DMS53 treated with DMSO at 0.1 percent for 48 hours (cell line): Measurements from ENCODE around the gene SLC45A3.
"Not testable (repeated sequence)": the region's sequence is repeated elsewhere in the genome, so short reads cannot be mapped to it uniquely, and the experiment has no call there.

Experiments
- DNase-seq: peaks from one replicate; lab custom pipeline; 2025; ENCODE audit not compliant: unreplicated experiment; lab: John Stamatoyannopoulos, UW

The SLC45A3 gene

DNA sequence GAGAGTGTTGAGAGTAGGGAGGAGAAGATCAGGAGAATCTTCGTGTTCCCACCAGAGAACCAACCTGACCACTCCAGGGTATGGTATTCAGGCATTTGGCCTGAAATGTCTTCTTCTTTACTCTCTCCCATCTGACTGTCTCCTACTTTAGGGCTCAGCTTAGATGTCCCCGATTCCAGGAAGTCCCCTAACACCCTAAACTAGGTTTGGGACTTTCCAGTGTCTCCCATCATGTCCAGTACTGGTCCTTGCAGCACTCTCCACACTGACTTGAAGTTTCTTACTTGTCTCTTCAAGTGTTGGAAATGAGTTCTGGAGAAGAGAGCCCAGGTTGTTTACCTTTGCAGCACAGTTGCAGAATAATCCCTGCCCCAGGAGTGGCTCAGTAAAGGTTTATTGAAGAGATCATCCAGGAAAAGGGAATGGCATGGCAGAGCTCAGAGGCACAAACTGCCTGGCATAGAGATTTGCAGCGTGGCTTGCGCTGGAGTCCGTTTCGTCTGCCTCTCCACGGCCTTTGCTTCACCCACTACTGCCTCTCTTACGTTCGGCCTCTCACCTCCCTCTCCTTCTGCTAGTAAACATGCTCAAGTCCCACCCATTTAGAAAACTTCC, 42.3 kb downstream of the SLC45A3 start:
- DNase-seq = no peak

DNA sequence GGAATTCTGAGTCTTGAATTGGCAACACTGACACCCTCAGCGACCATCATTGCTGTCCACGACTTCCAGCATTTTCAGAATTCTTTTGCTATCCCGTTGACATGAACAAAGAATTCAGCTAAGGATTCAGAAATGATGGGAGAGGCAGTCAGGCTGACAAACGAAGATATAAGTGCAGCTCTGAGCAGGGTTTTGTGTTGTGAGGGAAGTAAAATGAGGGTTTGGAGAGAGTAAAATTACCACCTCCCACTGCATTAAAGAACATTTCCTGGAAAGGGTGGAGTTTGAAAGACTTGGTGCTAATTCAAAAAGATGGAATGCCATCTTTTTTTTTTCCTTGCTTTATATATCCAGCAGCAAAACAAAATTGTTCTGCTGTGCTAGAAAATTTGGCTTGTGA, 43.6 kb downstream of the SLC45A3 start:
- DNase-seq = no peak

DNA sequence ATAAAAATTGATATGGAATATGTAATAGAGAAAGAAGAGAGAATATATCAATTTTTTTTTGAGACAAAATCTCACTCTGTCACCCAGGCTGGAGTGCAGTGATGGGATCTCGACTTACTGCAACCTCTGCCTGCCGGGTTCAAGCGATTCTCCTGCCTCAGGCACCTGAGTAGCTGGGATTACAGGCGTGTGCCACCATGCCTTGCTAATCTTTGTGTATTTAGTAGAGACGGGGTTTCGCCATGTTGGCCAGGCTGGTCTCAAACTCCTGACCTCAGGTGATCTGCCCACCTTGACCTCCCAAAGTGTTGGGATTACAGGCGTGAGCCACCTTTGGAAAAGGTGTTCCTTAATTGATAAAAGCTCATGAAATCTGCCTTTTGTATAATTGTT, 44.2 kb downstream of the SLC45A3 start:
- DNase-seq = not testable (repeated sequence)

DNA sequence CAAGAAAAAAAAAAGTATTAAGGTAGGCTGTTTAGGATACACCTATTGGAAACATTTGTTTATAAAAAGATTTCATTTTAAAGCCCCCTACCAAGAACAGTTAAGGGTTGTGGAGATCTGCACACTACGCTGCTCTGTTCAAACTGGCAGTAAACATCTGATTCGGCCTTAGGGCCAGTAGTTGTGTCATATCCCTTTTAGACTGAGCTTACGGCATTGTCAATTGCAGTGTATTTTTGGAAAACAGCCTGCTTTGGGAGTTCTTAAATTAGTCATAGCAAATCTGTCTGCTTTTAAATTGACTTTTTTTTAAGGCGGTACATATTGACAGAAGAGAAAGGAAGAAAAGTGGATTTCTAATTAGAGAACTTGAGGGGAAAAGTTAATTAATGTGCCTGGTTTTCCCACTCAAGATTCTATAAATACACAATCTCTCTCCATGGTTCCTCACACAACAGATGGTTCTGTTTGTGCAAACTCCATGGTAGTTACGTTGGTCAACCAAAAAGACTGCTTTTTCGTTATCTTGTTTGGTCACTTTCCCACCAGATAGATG, 46.8 kb downstream of the SLC45A3 start:
- DNase-seq = no peak

DNA sequence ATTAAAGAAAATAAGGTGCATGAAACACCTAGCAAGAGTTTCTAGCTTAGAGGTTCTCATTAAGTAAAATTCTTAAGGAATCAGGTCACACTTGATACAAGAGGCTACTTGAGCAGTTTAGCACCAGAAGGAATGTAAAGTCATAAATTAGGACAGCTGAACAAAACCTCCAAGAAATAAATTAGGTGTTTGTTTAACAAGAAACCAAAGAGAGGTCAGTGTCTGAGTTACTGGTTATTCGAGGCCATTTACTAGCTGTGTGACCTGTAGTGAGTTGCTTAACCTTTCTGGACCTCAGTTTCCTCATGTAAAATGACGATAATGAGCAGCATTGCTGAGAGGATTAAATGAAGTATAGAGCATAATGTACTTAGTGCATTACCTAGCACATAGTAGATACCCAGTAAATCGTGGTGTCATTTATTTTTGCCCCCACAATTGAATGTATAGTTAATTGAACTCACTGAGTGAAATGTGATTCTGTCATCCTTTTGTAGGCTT, 47.6 kb downstream of the SLC45A3 start:
- no peak for DNase-seq

DNA sequence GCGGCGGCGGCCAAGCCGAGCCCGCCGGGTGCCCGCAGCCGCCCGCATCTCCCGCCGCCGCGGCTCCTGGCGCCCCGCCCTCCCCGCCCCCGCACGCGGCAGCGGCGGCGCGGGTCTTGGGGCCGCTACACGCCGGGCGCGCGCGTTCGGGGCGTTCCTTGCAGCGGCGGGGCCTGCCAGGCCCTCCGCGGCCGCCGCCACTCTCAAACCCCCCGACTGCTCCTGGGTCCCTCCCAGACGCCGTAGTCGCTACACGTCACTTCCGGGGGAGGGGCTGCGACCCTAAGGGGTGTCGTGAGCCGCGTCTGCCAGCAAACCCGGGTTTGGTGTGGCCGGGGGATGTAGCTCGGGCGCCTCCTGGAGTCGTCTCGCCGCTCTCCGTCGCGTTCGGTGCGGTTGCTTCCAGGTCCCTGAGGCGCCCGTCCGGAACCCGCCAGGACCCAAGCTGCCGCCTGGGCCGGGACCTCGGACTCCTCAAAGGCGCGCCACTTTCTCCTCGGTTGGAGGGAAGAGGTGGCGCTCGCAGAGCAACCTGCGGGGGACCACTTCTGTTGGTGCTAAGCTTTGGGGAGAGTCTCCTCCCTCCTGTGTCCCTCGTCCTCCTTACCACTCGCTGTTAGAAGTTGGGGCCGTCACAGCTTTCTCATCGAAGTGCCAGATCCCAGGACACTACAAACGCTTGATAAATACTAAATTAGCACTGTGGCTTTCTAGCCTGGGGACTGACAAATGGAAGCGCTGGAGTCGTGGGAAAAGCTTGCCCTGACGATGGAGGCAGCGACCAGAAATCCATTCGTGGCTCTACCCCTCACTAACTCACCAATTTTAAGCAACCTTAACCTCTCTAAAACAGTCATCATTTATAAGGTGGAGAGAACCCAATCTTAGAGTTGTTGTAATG, 48.3 kb downstream of the SLC45A3 start, which contains the start of gene ELK4:
Gene ELK4, minus strand, starts transcription at position 244 of the 901 bp plus-strand sequence. CDS start 8,129 bp downstream, outside the sequence.
- DNase-seq = peak; percentile 97

DNA sequence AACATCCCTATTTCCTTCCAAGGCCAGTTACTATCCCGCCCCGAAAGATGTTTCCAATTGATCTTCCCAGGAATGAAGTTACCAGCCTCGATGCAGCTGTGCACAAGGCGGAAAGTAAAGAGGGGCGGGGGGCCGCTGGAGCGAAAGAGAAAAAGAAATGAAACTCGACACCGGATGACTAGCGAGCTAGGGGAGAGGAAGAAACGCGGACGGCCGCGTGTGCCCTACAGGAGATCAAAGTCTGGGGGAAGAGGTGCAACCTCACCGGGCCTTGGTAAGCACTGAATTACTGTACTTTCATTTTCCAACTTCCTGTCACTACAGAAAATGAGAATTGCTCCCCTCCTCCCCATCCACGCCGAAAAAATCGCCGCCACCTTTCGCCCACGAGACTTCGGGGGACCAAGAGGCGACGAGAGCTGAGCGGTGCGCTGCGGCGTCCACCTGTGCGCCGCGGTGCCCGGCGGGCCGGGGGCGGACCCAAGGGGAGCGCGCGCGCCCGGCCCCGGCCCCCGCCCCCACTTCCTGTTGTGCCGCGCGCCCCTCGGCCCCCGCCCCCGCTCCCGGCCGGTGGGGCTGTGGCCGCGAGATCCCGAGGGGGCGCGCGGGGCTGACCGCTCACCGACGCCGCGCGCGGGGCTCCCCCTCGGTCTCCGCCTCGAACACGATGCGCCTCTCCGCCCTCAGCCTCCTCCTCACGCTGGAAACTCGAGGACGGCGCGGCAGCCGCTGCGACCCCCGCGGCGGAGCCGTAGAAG, 49.1 kb downstream of the SLC45A3 start:
- peak; percentile 71 for DNase-seq

DNA sequence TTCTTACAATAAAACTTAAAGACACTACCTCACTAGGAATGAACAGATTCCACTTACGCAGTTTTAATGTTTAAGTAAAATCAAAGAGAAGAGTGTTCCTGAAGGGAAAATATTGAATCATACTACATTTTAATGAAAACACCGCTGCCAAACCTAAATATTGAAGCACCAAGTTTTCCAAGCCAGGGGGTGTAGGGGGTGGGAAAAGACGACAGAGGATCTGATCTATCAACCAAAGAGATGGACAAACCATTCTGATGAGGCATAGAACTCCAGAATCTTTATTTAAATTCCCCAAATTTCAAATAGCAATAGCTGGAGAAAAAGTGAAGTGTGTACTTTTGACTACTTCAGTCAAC, 49.7 kb downstream of the SLC45A3 start:
- DNase-seq = no peak

DNA sequence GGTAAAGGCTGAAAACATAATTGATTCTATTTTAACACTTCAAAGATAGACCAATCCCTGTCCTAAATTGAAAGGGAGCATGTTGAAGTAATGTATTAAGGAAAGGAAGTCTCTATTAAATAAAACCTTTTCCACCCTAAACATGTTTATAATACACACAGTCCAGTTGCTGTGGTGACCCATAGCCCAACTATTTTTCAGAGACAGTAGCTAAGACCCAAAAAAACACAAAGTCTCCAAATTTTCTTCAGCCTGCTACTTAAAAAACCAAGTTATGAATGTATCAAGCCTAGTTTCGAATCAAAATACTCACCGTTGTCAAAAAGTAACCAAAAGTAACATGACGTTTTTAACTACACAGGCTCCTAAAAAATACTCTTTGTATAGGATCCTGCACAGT, 50.1 kb downstream of the SLC45A3 start:
- DNase-seq = no peak

DNA sequence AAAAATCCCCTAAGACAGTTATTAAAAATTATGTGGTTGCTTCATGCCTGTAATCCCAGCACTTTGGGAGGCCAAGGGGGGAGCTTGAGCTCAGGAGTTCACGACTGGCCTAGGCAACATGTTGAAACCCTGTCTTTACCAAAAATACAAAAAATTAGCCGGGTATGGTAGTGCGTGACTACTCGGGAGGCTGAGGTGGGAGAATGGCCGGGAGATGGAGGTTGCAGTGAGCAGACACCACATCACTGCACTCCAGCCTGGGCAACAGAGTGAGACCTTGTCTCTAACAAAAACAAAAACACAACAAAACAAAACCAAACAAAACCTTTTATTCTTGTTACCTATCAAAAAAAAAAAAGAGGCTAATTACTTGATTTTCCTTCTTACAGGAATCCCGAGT, 50.6 kb downstream of the SLC45A3 start:
- DNase-seq = no peak

DNA sequence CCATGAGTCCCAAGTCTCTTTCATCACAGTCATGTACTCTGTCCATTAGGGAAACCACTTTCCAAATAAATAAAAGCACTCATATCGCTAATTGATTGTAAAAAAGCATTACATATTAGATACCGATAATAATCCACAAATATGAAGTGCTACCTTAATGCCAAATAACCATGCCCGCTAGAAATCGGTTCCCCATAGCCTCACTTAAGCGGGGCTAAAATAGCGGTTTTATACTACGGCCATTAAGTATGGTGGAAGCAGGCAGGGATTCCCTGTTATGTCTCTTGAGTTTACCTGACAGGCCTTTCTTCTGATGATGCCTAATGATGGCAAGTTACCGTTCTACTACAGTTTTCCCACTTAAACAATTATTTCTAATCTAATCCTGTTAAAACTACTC, 52.4 kb downstream of the SLC45A3 start:
- no peak for DNase-seq

DNA sequence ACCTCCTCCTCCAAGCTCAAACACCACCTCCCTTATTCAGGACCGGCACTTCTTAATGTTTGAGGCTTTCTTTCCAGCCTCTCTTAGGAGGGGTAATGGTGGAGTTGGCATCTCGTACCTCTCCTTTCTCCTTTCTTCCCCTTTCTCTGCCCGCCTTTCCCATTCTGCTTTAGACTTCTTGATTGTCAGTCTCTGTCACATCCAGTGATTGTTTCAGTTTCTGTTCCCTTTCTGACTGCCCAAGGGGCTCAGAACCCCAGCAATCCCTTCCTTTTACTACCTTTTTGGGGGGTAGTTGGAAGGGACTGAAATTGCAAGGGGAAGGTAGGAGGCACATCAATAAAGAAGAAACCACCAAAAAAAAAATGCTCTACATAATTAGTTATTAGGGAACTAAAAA, 54.1 kb downstream of the SLC45A3 start:
- no peak for DNase-seq

DNA sequence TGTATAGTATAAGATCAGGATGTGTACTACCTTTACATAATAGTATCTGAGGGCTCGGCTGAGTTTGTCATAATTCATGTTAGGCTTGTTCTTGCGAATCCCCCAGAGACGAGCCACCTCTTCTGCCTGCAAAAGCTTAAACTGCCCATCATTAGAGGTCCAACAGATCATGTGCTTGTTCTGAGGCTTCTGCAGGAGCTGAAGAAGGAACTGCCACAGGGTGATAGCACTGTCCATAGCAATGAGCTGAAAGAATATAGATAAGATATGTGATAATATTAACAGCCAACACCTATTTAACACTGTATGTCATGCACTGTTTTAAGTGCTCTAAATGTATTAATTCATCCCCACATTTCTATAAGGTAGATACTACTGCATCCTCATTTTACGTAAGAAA, 56.7 kb downstream of the SLC45A3 start:
- no peak for DNase-seq

DNA sequence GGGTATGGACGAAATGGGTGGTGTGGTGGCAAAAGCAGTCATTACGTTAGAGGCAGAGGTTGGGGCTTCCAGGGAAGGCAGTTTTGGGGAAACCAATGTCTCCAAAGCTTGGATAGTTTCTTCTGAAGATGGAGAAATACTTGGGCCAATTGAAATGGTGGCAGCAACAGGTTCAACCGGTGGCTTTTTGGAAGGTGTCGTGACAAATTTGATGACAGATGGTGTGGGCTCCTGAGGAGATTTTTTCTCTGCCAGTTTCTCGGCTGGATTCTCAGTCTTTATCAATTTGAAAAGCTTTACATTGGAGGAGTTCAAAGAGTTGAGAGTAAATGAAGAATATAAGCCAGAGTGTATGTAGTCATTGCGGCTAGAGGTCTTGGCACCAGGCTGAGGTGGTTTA, 60.0 kb downstream of the SLC45A3 start:
- DNase-seq = no peak

DNA sequence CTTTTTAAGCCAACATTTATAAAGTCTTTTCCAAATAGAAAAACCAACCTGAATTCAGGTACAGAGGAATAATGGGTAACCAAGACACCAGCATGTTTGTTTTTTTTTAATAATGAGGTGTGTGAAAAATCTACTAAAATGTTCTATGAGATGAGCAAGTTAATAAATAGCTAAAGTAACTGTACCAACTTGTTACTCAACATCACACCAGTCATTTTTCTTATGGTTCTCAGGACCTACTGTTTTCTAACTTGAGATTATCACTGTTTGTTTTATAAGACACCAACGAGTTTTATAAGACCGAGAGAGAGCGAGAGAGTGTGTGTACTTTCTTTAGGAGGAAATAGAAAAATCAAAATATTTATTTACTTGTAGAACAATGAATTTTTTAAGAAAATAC, 60.9 kb downstream of the SLC45A3 start:
- DNase-seq = no peak

DNA sequence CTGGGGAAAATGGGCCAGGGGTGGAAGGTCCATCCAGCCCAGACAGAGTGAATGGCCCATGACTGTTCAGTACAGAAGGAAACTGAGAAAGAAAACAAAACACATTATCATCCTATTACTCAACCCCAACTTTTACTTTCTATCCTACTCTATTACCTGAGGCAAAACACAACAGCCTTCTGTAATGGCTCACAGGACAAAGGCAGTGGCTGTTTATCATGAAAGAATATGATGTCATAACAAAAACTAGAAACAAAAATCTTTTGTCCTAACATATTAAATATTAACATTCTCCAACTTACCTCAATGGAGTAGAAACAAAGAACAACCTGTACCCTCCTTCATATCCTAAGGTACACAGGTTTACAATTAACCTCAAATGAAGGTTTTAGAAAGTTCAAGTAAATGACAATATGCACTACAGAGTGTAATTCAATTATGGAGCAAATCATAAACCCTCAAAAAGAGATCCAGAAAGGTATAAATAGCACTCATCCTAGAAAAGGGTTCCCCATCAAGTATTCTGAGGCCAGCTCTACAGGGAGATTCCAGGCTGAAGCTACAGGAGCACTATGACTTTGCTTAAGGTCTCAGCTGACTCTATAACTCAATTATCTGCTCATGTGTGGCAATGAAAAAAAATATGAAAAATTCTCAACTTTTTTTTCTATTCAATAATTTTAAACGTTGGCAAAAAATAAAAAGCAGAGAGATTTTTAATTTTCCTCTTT, 63.6 kb downstream of the SLC45A3 start:
- DNase-seq = no peak

DNA sequence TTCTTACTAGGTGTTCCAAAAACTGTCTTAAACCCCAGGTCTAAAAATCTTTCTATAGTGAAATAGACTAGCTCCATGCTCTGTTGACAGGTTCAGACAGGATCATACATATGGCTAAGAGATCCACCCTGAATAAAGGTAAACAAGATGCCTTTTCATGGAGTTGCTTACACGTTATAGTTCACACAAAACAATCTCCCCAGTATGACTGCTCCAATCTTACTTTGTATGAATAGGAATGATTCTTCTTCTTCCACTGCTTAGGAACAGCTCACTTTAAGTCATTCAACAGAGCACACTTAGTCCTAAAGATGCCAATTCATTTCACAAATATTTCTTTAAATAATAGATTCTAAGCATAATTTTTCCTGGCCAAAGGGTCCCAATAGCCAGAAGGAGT, 64.5 kb downstream of the SLC45A3 start:
- no peak for DNase-seq

DNA sequence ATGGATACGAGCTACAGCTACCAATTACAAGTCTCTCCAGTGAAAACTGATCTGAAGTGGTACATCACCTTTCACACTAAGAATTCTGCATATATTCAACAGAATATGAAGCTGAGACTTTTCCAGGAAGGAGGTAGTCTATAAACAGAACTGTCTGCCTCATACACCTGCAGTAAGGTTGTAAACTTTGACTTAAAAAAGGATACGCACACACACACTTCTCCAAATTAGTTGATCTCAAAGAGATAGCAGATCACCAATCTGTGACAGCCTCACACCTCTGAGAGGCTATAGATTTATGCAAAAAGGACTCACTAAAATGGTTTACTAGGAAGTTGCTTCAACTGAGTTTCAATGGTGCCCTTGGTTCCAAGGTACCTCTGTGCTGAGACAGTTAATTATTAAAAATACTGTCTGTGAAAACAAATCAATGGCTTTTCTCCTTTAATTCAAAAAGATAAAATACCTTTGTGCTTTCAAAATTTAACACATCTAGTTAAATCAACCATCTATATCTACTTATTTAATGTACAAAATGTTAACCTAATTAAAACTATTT, 66.4 kb downstream of the SLC45A3 start:
- no peak for DNase-seq

DNA sequence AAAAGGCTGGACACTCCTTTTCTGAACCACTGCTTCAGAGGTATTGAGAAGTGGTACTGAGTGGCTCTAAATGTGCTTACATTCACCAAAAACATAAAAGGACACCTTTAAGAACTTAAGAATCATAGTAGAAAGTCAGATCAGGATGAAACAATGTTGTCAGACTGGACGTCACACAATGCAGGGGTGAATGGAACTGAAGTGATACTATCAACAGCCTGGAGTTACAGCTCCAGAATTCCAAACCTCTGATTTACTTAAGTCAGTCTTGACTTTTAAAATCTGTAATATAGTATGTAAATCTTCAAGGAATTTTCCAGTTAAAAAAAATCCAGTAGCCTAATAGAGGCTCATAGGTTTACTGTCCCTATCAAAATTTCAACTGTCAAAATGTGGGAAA, 67.8 kb downstream of the SLC45A3 start:
- DNase-seq = no peak

DNA sequence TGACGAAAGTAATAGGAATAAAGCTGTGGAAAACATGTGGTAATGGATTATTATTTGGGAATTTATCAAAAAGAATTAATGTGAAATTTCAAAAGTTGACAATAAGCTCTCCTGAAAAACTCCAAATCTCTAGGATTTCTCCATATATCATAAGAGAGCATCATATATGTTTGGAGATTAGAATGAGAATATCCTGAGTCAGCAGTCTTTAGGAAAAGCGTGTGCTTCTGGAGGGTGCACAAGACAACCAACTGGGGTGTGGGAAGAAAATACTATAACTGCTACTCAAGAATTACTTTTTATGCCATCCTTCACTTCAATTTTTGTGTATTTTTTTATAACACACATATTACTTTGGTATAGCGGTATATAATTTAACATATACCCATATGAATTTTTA, 68.2 kb downstream of the SLC45A3 start:
- no peak for DNase-seq
